ACHN (cell line): Measurements from ENCODE around the gene DPYSL4.

Source experiments
- DNase-seq: peaks from one replicate; pipeline ENCODE4 v3.0.0-alpha.2; 2015
- in situ Hi-C: cut with HindIII; loops from 2 replicates; pipeline ENCODE4 v1.10.0; 2017; ENCODE audit warnings: low sequenced_read_pairs, low pct_ligation_motif_present, low pct_unique_long_range_greater_than_20kb

DPYSL4 gene

DNA sequence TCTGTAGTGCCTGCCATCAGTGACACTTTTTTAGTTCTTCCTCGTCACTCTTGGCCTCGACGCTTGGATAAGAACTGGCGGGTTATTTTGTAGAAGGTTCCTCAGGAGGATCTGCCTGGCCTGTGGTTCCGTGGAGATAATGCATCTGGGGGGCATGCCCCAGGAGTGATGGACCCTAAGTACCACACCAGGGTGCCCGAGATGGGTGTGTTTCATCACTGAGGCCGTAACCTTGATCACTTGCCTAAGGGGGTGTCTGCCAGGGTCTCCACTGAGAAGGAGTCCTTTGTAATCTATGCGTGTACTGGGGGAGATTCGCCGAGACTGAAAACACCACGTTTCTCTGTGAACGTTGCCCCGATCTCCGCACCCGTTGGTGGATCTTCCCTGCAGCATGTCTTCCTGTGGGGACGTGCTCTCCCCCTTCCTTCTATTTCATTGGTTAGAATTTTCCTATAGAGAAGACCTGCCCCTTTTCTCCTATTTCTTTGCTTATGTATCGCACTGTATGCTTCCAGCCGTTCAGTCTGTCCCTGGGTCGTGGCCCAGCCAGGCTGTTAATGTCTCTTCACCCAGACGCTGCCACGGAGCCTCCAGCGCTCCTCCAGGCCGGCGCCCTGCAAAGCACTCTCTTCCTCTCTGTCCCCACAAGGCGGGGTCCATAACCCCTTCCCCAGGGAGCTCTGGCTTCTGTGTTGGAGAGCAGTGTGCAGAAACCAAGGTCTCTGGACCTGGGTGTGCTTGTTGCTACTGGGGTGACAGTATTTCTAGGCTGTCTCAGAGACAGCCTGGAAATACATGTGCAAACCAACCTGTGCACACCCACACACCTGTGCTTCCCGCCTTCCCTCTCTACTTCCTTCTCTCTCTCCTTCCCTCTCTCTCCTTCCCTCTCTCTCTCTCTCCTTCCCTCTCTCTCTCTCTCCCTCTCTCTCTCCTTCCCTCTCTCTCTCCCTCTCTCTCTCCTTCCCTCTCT, 14.4 kb upstream of the DPYSL4 start:
- in situ Hi-C loops = no loop called here
- no peak for DNase-seq

DNA sequence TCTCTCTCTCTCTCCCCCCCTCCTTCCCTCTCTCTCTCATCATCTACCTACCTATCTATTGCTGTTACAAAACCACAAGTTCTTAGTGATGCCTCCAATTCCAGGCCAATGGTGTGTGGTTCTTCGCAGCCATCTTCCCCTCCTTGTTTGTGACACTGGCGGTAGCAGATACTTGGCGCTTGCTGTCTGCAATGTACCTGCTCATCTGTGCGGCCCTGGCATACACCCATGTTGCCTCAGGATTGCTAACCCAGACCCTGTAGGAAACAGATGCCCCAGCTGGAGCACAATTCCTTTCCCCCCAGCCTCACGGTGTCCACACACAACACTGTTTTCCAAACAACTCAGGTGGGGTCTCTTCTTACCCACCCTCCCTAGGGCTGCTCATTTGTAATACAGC, 13.6 kb upstream of the DPYSL4 start:
- in situ Hi-C loops = no loop called here

DNA sequence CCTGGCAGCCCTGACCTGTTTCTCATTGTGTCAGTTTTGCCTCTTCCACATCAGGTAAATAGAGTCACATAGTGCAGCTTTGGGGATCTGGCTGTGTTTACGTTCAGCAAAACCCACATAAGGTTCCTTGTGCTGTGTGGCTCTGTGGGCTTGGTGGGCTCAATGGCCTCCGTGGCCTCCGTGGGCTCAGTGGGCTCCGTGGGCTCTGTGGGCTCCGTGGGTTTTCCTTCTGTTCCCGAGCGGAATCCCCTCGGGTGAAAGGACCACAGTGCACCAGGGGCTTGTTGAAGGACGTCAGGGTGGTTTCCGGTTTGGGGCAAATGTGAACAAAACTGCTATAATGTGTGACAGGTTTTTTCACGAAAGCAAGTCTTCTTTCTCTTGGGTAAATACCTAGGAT, 12.5 kb upstream of the DPYSL4 start:
- DNase-seq = no peak
- in situ Hi-C loops = no loop called here

More for the DNA sequence above, 13.6 kb upstream of the DPYSL4 start:
- DNase-seq = no peak

DNA sequence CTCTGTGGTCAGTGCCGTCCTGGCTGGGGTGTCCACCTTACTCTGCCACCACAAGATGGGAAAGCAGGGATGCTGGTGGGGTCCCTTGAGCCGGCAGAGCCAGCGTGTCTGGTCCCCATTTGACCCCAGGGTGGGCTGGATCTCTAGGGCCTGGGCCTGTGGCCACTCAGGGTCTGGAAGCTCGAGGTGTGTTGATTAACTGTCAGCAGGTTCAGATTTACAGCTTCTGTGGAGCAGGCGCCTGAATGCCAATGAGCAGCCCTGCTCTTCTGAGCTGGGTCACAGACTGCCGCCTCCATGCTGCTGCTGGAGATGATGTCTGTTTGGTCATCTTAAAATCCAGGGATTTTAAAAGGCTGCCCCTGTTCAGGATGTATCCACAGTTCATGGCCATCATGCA, 11.3 kb upstream of the DPYSL4 start:
- no peak for DNase-seq
- in situ Hi-C loops = no loop called here

DNA sequence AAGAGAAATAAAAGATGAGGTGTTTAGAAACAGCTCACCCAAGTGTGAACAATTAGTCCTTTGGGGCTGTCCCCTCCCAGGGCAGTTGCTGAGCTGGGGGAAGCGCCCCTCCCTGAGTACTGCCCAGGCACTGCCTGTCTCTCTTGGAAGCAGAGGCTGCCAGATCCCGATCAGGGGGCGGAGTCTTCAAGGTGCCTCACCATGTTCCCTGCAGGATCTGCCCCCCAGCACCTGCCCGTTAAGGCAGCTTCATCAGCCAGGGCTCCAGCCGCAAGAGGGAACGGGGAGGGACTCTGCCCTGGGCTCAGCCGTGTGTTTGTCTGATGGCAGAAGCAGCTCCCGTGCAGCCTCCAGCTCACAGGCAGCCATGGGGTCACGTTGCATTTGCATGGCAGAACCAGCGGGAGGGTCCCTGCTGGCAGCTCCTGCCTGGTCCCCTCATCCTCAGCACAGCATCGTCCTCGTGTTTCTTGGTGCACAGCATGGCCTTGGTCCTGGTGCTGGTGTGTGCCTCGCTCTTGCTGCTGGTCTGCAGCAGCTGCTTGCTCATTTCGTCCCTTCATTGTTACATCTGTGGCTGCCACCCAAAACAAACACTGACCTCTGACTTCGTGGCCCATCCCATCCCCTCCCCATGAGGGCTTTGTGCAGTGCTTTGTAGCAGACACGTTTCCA, 10.7 kb upstream of the DPYSL4 start:
- in situ Hi-C loops = no loop called here
- no peak for DNase-seq

DNA sequence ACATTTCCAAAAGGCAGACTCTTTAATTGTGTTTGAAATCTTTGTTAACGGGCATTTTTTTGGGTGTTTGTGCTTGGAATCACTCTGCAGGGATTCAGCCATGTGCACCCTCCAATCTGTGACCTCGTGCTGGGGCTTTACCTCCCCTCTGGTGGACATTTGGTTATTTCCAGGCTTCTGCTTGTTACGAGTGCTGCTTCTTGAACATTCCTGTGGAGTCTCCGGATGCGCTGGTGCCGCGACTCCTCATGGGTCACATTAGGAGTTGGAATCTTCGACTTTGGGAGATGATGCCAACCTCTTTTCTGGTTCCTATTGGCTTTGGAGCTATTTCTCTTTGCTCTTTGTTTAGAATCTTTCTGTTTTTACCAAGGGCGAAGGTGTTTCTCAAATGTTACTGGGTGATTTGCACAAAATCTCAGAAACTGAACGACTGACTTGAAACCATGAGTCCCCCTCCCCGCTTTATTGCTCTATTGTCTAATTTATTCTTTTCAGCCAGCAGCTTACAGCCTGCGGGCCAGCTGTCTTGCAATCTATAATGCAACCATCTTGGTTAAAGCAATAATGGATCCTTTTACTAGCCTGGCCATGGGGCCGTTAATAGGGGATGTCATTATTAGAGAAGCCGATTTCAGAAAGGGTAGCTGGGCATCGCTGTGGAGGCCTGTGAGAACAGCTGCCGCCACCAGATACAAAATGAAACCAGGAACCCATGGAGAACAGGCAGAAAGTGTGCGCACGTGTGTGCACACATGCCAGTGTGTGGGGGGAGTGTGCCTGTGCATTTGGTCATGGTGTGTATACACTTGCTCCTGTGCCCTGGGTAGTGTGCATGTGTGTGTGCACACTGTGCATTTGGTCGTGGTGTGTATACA, 9.9 kb upstream of the DPYSL4 start:
- no peak for DNase-seq
- in situ Hi-C loops = no loop called here

DNA sequence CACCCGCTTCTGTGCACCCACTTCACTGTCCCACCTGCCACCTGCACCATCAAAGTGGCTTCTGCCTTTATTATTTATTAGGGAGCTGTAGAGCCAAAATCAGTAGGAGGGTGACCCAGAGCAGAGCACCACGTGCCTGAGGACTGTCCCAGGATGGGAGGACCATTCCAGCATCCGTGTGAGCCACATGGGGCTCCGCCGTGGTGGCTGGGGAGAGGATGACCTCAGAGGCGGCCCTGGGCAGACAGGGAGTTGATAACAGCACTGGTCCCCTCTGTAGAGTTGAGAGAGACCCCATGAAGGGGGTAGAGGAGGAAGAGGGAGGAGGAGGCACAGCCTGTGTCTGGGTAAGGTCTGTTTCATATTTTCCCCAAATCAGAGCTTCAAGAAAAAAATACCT, 8.7 kb upstream of the DPYSL4 start:
- in situ Hi-C loops = no loop called here
- no peak for DNase-seq

DNA sequence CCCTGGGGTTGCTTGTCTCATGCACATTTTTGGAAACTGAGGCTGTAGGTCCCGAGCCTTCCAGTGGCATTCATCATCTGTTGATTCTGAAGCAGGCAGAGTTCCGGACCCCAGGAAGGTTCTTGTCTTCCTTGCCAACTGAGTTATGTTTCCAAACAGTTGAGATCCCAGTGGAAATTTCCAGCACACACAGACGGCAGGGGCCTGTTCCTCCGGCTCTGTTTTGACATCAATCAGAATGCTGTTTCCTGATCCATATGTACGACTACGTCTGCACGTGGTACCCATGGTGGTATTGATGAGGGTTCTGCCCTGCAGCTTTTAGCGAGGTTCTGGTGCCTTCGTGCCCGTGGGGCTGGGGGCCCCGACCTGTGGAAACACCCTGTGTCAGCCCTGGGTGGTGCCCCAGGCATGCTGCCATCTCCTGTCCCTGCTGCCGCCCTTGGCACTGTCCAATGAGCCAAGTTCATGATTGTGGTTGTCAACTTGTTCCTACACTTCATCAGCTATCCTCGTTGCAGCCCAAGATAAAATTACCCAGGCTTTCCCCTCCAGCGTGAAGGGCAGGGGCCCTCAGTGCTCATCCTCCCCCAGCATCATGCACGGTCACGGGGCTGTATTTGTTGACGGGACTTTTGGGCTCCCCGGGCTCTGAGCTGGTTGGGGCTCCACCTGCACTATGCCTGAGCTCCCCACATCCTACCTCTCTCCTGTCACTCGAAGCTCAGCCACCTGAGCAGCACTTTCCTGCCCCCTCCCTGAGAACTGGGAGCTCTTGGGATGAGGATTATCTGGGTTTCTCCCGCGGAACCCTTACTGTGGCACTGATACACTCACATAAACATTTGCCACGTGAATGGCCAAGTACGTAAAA, 7.8 kb upstream of the DPYSL4 start:
- in situ Hi-C loops = no loop called here
- no peak for DNase-seq

DNA sequence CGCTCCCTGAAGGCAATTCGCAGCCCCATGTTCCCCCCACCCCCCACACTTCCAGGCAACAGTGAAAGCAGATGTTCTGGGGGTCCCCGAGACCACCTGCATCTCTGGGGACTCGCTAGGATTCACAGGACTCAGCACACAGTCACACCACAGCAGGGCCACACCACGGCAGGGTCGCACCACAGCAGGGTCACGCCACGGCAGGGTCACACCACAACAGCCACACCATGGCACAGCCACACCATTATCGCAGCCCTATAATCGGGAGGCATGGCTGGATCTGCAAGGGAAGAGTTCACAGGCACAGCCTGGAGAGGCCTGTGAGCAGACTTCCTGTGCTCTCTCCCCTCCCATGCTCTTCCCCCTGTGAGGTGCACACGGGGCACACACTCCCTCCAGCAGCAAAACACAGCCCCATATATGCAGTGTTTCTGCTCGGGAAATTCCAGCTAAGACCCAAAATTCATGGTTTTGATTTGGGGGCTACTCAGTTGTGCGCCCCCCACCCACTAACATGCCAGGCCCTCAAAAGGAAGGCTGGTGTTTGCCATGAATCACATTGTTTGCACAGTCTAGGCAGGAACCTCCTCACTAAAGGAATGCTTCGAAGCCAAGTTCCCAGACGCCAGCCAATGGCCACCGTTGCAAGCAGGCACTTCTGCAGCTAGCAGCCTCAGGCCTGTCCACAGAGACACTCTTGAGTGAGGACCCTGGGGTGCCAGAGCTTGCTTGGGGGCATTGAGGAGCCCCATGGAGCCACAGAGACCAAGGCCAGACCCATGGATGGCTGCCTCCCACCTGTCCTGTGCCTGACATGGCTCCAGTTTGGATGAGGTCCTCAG, 7.0 kb upstream of the DPYSL4 start:
- in situ Hi-C loops = no loop called here
- DNase-seq = no peak

DNA sequence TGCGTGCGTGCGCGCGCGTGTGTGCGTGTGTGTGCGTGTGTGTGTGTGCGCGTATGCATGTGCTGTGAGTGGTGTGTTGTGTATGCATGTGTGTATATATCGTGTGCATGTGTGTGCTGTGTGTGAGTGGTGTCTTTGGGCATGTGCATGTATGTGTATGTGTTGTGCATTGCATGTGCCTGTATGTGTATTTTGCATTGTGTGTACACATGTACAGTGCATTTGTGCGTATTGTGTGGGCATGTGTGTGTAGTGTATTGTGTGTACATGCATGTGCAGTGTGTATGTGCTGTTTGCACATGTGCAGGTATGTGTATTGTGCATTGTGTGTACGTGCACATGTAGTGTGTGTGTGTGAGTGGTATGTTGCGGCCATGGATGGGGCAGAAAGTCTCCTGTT, 6.0 kb upstream of the DPYSL4 start:
- in situ Hi-C loops = no loop called here

DNA sequence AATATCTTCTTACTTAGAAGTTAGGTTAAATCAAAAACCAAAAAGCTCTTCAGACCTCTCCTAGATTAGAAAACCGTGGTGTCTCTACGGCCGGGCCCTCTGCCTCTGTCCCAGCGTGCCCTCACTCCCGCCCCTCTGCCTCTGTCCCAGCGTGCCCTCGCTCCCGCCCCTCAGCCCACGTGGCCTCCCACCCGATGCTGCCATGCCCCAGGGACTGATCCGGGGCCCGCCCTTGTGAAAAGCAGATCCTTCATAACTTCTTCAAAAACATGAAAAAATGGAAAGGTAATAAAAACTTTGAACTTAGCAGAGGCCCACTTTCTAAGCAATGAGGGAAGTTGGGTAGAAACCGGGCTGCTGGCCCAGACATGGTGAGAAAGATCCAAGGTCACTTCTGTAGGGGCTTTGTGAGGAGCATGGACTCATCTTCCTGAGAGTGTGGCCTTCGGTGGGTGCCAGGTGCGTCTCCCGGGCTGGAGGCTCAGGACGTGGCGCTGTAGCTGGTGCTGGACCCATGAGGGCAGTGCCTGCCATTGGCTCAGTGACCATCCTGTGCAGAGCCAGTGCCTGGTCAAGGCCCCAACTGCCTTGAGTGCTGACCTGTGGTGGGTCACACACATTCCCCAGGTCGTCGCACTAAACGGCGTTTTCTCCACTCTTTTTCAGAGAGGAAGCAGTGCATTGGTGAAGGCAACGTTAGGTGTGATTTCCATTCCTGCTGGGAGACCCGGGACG, 4.9 kb upstream of the DPYSL4 start:
- no peak for DNase-seq
- in situ Hi-C loops = no loop called here

More for the DNA sequence above, 6.0 kb upstream of the DPYSL4 start:
- DNase-seq = no peak

DNA sequence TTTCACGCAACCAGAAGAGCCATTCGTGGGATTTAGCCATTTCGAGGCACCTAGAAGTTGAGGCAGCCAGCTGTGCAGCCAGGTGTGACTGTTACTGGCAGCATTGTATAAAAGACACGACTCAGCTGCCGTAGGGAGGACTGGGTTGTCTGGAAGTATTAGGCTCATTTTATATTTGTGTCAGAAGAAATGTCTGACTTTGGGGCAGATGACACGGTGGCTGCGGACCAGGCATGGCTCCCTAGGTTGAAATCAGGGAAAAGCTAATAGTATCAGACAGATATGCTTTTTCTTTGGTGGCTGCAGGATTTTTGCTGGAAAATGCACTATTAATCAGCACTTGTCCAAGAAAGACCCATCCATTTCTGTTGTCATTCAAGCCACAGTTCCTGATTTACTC, 4.2 kb upstream of the DPYSL4 start:
- DNase-seq = no peak
- in situ Hi-C loops = no loop called here

DNA sequence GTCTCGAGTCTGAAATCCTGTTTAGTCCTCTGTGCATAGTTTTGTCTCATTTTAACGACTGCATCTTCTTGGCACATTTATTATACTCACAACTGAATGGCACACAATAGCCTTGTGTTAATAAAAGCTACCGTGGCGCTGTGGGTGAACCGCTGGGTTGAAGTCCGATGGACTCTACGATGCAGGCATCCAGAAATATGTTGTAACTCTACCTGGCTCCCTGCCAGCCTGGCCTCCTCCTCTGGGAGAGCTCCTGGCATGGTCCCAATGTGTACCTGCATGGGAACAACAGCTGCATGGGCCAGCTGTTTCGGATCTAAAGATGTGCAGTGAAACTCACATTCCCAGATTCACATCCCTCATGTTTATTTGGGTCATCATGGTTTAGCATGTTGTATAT, 3.7 kb upstream of the DPYSL4 start:
- DNase-seq = no peak
- in situ Hi-C loops = no loop called here

DNA sequence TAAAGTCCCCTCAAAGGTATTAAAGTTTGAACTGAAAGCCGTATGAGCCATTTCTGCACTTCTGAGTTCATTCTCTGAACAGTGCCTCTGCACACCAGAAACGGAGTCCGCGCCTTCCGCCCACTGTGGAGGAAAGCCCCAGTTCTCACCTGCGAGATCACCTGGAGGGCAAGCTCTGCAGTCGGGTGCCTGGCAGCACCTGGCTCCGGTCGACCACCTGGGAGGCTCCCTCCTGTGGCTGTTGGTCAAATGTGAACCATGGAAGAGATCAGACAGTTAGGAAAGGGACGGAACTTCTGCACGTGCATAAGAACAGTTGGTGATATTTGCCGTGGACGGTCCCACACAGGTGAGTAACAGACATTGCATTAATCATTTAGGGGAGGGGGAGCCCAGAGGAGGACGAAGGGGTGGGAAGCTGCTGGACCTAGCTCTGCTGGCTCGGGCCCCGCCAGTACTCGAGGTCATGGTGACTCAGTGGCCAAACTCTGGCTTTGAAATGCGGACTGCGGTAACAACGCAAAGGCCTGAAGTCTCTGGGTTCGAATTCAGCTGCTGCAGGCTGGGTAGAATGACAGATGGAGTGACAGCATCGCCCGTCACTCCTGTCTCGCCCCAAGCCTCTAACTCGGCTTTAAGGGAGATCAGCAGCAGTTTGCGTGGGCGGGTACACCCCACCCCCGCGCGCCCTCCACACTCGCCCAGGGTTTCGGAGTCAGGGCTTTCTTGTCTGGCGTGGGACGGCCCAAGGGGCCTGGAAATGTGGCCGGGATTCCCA, 1.7 kb upstream of the DPYSL4 start:
- DNase-seq = no peak
- in situ Hi-C loops = no loop called here

DNA sequence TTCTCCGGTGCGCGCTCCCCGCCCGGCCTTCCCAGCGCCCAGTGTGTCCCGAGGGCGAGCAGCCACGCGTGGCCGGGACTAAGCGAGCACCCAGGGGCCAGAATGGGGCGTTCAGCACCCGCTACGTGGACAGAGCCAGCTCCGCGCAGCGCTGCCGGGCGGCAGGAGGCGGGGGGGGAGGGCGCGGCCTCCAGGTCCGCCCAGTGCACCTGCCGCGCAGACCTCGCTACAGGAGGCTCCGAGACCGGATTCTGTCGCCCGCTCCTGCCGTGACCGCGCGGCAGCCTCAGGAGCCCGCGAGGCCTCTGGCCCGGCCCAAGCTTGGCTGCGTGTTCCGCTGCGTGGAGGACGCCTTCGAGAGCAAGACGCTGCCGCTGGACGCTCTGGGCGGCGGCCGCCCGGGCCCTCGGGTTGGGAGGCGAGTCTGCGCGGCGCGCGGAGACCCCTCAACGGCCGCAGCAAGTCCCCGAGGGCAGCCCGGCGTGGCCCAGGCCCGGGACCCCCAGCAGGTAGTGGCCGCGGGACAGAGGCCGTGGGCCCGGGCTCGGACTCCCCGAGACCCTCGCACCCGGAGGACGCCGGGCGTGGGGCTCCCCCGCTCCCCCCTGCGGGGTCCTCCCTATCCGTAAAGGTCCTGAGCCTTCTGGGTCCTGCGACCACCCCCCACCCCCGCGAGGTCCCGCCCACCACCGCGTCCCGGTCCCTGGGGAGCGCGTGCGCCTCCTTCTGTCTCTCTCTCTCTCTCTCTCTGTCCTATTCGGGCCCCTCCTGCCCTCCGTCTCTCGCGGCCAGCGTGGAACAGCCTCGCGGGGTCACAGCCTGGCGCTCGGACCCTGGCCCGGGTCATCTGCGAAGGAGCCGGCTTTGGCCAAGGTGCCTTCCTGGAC, 904 bp upstream of the DPYSL4 start:
- DNase-seq = peak; percentile 63
- in situ Hi-C loops = no loop called here
